Omental fat pad (tissue), 4 donors: Measurements from ENCODE around the gene IGFLR1. TPM values are rescaled to one million over a fixed set of nuclear protein-coding genes. Genes with fewer than 3 reads are reported as not detected.
"Not testable (repeated sequence)": the region's sequence is repeated elsewhere in the genome, so short reads cannot be mapped to it uniquely, and the experiment has no call there.

Experiments used
- ATAC-seq: fragments of 150-250 bp; one replicate; pipeline ENCODE4 v1.9.1; 2016; ENCODE audit warnings: mild to moderate bottlenecking, moderate library complexity; ENCODE audit not compliant: low FRiP score
- DNase-seq: peaks from one replicate; pipeline ENCODE4 v3.0.0-alpha.2; 2019; ENCODE audit warnings: low spot score
- total RNA-seq, 4 donors: library from RNA; depleted of rRNA; stranded (reverse); fragments of >200 nt; gene quantifications; one replicate each; pipeline ENCODE4 v1.1.0, GENCODE V29; 2016
- TF ChIP-seq, protein P1 (sequence below), 3 donors: fragments of 450-650 bp; IDR thresholded peaks; one replicate each; pipeline ENCODE4 v1.5.1; 2016 to 2017; ENCODE audit warnings: antibody characterized with exemption in 3 of 3, mild to moderate bottlenecking in 3 of 3, moderate library complexity in 2 of 3

The IGFLR1 gene
- total RNA-seq, 4 donors from 2014 or later = 5.8 to 14.8 (median 10.1) TPM

- no peak for ATAC-seq
- TF ChIP-seq, protein P1, sequence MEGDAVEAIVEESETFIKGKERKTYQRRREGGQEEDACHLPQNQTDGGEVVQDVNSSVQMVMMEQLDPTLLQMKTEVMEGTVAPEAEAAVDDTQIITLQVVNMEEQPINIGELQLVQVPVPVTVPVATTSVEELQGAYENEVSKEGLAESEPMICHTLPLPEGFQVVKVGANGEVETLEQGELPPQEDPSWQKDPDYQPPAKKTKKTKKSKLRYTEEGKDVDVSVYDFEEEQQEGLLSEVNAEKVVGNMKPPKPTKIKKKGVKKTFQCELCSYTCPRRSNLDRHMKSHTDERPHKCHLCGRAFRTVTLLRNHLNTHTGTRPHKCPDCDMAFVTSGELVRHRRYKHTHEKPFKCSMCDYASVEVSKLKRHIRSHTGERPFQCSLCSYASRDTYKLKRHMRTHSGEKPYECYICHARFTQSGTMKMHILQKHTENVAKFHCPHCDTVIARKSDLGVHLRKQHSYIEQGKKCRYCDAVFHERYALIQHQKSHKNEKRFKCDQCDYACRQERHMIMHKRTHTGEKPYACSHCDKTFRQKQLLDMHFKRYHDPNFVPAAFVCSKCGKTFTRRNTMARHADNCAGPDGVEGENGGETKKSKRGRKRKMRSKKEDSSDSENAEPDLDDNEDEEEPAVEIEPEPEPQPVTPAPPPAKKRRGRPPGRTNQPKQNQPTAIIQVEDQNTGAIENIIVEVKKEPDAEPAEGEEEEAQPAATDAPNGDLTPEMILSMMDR (IDR thresholded peaks at IDR 0.05) = no peak
- DNase-seq = no peak
Observed at GRCh38 chr19:35696835-35697234, 45.4 kb downstream of the IGFLR1 start.

GRCh38 chr19:35695895-35696422 is 46.3 kb downstream of the IGFLR1 start:
- DNase-seq (no peak), ATAC-seq (no peak)

DNA sequence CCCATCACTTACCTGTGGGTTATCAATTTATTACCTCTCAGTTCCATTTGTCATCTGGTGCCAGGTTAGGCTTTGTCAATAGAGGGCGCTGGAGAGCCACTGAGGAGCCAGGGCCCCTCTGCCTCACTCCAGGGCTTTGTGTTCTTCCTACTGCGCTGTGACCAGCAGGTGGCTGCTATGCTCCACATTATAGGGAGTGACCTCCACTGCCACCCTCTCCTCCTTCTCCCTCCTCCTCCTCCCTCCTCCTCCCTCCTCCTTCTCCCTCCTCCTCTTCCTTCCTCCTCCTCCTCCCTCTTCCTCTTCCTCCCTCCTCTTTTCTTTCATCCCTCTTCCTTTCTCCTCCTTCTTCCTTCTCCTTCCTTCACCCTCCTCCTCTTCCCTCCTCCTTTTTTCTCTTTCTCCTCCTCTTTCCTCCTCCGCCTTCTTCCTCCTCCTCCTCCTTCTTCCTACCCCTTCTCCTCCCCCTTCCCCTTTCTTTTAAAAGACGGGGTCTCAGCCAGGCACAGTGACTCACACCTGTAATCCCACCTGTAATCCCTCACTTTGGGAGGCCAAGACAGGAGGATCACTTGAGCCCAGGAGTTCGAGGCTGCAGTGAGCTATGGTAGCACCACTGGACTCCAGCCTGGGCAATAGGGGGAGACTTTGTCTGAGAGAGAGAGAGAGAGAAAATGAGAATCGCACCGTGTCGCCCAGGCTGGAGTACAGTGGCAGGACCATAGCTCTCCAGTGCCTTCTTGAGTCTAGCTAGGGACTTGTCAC is 48.2 kb downstream of the IGFLR1 start:
- peak; percentile 81 for DNase-seq
- TF ChIP-seq, protein P1 (IDR thresholded peaks at IDR 0.05) = peak in 1 of 3 donors; percentile 28

More at GRCh38 chr19:35695895-35696422, 46.3 kb downstream of the IGFLR1 start:
- TF ChIP-seq, protein P1 (IDR thresholded peaks at IDR 0.05) = no peak

DNA sequence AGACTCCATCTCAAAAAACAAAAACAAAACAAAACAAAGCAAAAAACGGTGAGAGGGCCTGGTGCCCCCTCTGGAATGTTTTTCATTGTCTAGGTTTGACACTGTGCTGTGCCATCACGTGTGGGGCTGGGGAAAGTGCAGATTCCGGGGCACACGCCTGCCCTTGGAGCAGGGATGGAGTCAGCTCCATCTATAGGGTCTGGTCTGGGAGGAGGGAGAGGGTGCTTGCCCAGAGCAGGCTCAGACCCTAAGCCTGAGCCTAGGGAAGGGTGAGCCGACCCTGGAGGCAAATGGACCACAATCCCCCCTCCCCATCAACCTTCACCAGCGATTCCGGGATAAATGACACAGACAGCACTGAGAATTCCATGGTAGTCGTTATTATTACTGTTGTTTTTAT is 48.8 kb downstream of the IGFLR1 start:
- no peak for ATAC-seq
- DNase-seq = no peak

More for the DNA sequence above, 48.2 kb downstream of the IGFLR1 start:
- ATAC-seq = peak; percentile 98

GRCh38 chr19:35692010-35692409 is 50.2 kb downstream of the IGFLR1 start:
- no peak for ATAC-seq
- no peak for DNase-seq
- TF ChIP-seq, protein P1 (IDR thresholded peaks at IDR 0.05) = no peak

More for the DNA sequence above, 48.8 kb downstream of the IGFLR1 start:
- TF ChIP-seq, protein P1 (IDR thresholded peaks at IDR 0.05) = no peak

- not testable (repeated sequence) for DNase-seq, ATAC-seq
Observed at GRCh38 chr19:35691106-35691505, 51.1 kb downstream of the IGFLR1 start.

GRCh38 chr19:35689836-35690235 is 52.4 kb downstream of the IGFLR1 start:
- no peak for DNase-seq
- TF ChIP-seq, protein P1 (IDR thresholded peaks at IDR 0.05) = no peak
- ATAC-seq = no peak

Other genes starting within 250 kb of the IGFLR1 start
- gene DMKN, start 228.8 kb downstream of the IGFLR1 start, total RNA-seq = 10 to 100 TPM in 3 of 4 donors, 1 to 10 TPM in 1; 2.8 to 48.9 (median 33.8) TPM
- under 1 TPM in 1 of 4 donors, not detected in 3; 0.93 TPM for gene SBSN, start 214.1 kb downstream of the IGFLR1 start, total RNA-seq
- gene GAPDHS, start 209.0 kb downstream of the IGFLR1 start, total RNA-seq = not detected
- 100 to 1,000 TPM in 1 of 4 donors, 10 to 100 TPM in 3; 67.1 to 114 (median 74.5) TPM for gene TMEM147, start 196.8 kb downstream of the IGFLR1 start, total RNA-seq
- gene ATP4A, start 178.8 kb downstream of the IGFLR1 start, total RNA-seq = not detected
- not detected for gene PMIS2, start 156.3 kb downstream of the IGFLR1 start, total RNA-seq
- gene HAUS5, start 129.7 kb downstream of the IGFLR1 start, total RNA-seq = 1 to 10 TPM; 4.0 to 7.3 (median 5.1) TPM
- gene RBM42, start 113.4 kb downstream of the IGFLR1 start, total RNA-seq = 10 to 100 TPM; 35.0 to 41.7 (median 39.6) TPM
- gene ETV2, start 100.7 kb downstream of the IGFLR1 start, total RNA-seq = under 1 TPM in 2 of 4 donors, not detected in 2; 0.65 to 0.82 TPM
- 100 to 1,000 TPM; 391 to 611 (median 538) TPM for gene COX6B1, start 94.1 kb downstream of the IGFLR1 start, total RNA-seq
- under 1 TPM in 1 of 4 donors, not detected in 3; 0.44 TPM for gene UPK1A, start 75.9 kb downstream of the IGFLR1 start, total RNA-seq
- under 1 TPM in 2 of 4 donors, not detected in 2; 0.47 to 0.72 TPM for gene ZBTB32, start 37.9 kb downstream of the IGFLR1 start, total RNA-seq
- gene KMT2B, start 24.4 kb downstream of the IGFLR1 start, total RNA-seq = 10 to 100 TPM; 11.5 to 28.7 (median 19.8) TPM
- 10 to 100 TPM; 18.4 to 23.8 (median 22.9) TPM for gene U2AF1L4, start 3.0 kb upstream of the IGFLR1 start, total RNA-seq
- gene PSENEN, start 3.2 kb upstream of the IGFLR1 start, total RNA-seq = 10 to 100 TPM; 28.1 to 58.6 (median 37.9) TPM
- gene LIN37, start 6.1 kb upstream of the IGFLR1 start, total RNA-seq = 10 to 100 TPM; 11.3 to 18.3 (median 15.6) TPM
- gene HSPB6, start 14.6 kb upstream of the IGFLR1 start, total RNA-seq = 100 to 1,000 TPM; 107 to 203 (median 128) TPM
- 1 to 10 TPM; 3.7 to 7.5 (median 5.3) TPM for gene PROSER3, start 15.7 kb upstream of the IGFLR1 start, total RNA-seq
- gene ARHGAP33, start 33.1 kb upstream of the IGFLR1 start, total RNA-seq = 1 to 10 TPM in 3 of 4 donors, under 1 TPM in 1; 0.84 to 9.1 (median 2.5) TPM
- not detected for gene PRODH2, start 70.4 kb upstream of the IGFLR1 start, total RNA-seq
- 1 to 10 TPM in 1 of 4 donors, under 1 TPM in 1, not detected in 2; 0.48 to 1.5 TPM for gene NPHS1, start 110.1 kb upstream of the IGFLR1 start, total RNA-seq
- 1 to 10 TPM in 1 of 4 donors, under 1 TPM in 2, not detected in 1; 0.25 to 1.4 (median 0.48) TPM for gene KIRREL2, start 114.5 kb upstream of the IGFLR1 start, total RNA-seq
- 10 to 100 TPM in 1 of 4 donors, 1 to 10 TPM in 3; 1.1 to 10.1 (median 2.3) TPM for gene APLP1, start 126.1 kb upstream of the IGFLR1 start, total RNA-seq
- gene NFKBID, start 158.1 kb upstream of the IGFLR1 start, total RNA-seq = 10 to 100 TPM in 3 of 4 donors, 1 to 10 TPM in 1; 7.4 to 52.7 (median 15.5) TPM
- gene HCST, start 160.1 kb upstream of the IGFLR1 start, total RNA-seq = 10 to 100 TPM in 2 of 4 donors, 1 to 10 TPM in 2; 7.6 to 57.0 (median 13.3) TPM
- 100 to 1,000 TPM; 171 to 490 (median 280) TPM for gene TYROBP, start 165.8 kb upstream of the IGFLR1 start, total RNA-seq
- 1 to 10 TPM; 3.2 to 8.7 (median 5.3) TPM for gene LRFN3, start 193.9 kb upstream of the IGFLR1 start, total RNA-seq